Occipital lobe (tissue), 2 donors: ENCODE data around the gene INHA. TPM values are rescaled to one million over a fixed set of nuclear protein-coding genes. Genes with fewer than 3 reads are reported as not detected.

Experiments used
- DNase-seq: peaks from one replicate; lab custom pipeline; 2025; lab: John Stamatoyannopoulos, UW
- total RNA-seq: library from RNA; depleted of rRNA; stranded (reverse); fragments of >200 nt; gene quantifications from one replicate; pipeline ENCODE4 v1.2.3, GENCODE V29; 2014

INHA gene
- total RNA-seq, 1 donor from 2014 or later: not detected

- no peak for DNase-seq
Measured at GRCh38 chr2:219557791-219558785, 14.0 kb upstream of the INHA start.

GRCh38 chr2:219559156-219559915 lies 12.8 kb upstream of the INHA start:
- DNase-seq: no peak

- DNase-seq: no peak
Measured at GRCh38 chr2:219560037-219560892, 11.8 kb upstream of the INHA start.

GRCh38 chr2:219560893-219561178 lies 11.3 kb upstream of the INHA start:
- no peak for DNase-seq

- no peak for DNase-seq
Measured at GRCh38 chr2:219561179-219562048, 10.7 kb upstream of the INHA start.

- DNase-seq: no peak
Measured at GRCh38 chr2:219562049-219563020, 9.8 kb upstream of the INHA start.

- no peak for DNase-seq
Measured at GRCh38 chr2:219563271-219563928, 8.7 kb upstream of the INHA start.

- no peak for DNase-seq
Measured at GRCh38 chr2:219565130-219566080, 6.7 kb upstream of the INHA start.

- DNase-seq: no peak
Measured at GRCh38 chr2:219566640-219567039, 5.5 kb upstream of the INHA start.

GRCh38 chr2:219567131-219567530 lies 5.0 kb upstream of the INHA start:
- DNase-seq: no peak

GRCh38 chr2:219567791-219568361 lies 4.2 kb upstream of the INHA start:
- DNase-seq: no peak

- no peak for DNase-seq
Measured at GRCh38 chr2:219569041-219569440, 3.1 kb upstream of the INHA start.

GRCh38 chr2:219569635-219570034 lies 2.5 kb upstream of the INHA start:
- DNase-seq: no peak

GRCh38 chr2:219570194-219570923 lies 1.8 kb upstream of the INHA start:
- DNase-seq: no peak

- no peak for DNase-seq
Measured at GRCh38 chr2:219570924-219571310, 1.2 kb upstream of the INHA start.

- DNase-seq: peak; percentile 57
Measured at GRCh38 chr2:219571311-219572236, 536 bp upstream of the INHA start, which contains the start of gene OBSL1. TSS of gene OBSL1 (minus strand) at chr2:219571539. CDS start at chr2:219571232, 307 bp downstream.
